ENCODE measurements around the gene TRIM24.

The TRIM24 gene

DNA sequence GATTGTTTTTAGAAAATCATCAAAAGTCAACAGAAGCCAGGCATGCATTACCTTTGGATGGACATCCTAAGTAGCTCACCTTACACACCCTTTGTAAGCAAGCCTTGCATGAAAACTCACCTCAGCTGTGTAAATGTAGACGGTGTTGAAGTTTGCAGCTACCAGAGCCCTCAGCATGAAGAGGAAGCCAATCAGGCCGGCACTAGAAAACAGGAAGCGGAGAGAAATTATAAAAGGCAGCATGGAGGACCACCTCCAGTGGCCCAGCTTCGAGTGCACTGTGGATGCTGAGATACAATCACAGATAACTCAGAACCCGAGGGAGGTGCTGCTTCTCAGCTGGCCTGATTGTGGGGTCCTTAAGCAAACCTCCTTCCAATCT, 165.8 kb downstream of the TRIM24 start:
- DNase-seq, result peak; percentile 8 to 41 (median 29)

DNA sequence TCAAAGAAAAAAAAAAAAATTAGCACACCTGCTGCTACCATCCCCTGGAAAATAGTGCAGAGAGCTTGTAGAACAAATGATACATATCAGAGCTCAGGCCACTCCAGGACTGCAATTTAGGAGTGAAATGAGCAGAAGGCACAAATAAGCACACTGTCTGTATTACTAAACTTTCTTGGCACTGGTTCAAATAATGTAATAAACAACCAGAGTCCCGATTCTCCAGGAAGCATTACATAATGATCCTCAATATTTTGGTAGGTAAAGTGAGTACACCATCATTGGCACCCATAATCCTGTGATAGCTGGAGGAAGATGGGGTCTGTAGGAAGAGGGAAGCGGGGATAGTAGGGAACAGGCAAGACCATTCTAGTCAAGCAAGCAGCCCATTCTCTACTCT, 166.8 kb downstream of the TRIM24 start:
- DNase-seq, result no peak

DNA sequence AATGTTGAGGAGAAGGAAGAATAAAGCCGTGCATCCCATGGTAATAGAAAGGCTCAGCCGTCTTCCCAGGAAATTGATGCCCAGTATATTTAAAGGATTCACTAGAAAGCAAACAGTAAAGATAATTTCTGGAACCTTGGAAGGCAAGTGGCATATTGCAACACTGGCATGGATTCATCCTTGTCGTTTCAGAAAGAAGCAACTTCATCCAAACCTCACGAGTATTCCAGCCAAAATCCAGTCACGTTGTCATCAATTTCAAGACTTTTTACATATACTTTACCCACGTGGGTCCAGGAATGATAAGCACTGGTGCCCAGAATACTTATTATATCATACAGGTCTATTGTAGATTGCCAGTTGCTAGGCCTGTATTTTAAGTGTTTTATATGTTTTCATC, 167.3 kb downstream of the TRIM24 start:
- DNase-seq, result no peak

DNA sequence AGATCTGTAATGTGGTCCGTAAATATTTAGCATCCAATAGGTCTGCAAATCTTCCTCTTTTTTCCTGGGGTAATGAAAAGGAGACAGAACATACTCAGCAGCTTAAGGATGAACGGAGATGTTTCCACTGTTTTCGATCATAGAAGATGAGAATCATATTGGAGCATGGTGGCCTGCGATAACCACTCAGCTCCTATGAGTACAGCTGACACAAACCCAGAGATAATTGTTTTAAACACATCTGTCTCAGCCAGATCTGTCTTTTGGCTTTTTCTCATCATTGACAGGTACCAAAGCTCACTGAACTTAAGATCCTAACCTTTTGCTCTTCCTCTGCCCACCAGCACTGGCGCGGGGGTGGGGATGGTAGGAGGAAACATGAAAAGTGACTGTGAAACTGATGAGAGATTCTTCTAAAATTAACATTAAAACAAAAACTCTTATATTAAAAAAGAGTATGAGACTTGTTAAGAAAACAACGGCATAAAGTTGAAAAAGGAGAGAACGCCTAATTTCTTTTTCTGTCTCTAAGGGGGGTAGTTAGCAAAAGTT, 170.1 kb downstream of the TRIM24 start:
- DNase-seq, result no peak

DNA sequence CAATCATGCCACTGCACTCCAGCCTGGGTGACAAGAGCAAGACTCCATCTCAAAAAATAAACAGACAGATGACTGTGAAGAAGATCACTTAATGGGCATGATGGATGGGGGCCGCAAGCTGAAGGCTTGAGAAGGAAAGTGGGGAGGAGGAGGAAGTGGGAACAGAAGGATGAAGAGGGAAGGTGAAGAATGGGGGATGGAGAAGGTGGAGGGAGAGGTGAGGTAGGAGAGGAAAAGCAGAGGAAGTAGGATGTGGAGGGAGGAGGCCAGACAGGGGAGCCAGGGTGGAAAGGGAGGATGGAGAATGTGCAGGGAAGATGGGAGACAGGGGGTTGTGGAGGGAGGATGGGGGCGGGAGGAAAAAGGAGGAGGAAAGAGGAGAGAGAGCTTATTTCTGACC, 172.3 kb downstream of the TRIM24 start:
- DNase-seq, result no peak

DNA sequence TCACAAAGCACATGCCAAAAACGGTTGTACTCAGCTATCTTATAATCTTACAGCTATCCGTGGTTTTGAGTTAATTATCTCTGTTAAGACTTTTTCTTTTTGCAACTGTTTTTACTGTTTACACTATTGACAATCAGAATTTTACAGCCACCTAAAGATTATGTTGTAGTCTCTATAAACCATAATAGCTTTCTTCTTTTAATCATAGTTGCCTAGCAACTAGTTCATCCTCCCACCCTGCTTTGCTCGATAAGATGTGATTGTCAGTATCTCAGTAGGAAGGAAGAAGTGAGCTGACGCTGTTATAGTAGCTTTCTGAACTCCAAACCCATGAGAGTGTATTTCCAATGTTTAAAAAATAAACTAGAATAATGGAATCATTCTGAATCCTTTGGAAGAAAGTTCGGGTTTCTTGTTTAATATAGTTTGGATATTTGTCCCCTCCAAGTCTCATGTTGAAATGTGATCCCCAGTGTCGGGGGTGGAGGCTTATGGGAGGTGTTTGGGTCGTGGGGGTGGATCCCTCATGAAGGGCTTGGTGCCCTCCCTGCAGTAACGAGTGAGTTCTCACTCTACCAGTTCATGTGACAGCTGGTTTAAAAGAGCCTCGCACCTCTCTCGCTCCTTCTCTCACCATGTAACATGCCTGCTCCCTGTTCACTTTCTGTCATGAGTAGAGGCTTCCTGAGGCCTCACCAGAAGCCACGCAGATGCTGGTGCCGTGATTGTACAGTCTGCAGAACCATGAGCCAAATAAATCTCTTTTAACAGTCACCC, 173.0 kb downstream of the TRIM24 start:
- DNase-seq, result no peak

All from suppressor macrophage (primary cell).